Kidney glomerular epithelial cell (primary cell): ENCODE data around the gene RAB37.

Experiments used
- DNase-seq: peaks from one replicate; lab custom pipeline; 2025; lab: John Stamatoyannopoulos, UW

Gene RAB37

DNA sequence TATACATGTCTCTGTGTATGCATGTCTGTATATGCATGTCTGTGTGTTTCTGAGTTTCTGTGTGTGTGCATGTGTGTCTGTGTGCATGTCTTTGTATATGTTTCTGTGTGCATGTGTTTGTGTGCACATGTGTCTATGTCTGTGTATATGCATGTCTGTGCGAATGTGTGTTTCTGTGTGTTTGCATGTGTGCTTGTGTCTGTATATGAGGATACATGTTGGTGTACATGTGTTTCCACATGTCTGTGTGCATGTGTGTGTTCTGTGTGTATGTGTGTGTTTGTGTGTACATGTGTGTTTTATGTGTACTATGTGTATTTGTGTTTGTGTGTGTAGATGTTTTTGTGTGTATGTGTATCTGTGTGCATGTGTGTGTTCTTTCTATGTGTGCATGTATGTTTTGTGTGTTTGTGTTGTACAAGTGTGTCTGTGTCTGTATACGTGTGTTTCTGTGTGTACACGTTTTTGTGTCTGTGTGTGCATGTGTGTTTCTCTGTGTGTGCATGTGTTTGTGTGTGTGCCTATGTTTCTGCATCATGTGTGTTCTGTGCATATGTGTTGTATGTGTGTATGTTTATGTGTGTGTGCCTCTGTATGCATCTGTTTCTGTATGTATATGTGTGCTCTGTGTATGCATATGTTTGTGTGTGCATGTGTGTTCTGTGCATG, 8.9 kb upstream of the RAB37 start:
- no peak for DNase-seq

DNA sequence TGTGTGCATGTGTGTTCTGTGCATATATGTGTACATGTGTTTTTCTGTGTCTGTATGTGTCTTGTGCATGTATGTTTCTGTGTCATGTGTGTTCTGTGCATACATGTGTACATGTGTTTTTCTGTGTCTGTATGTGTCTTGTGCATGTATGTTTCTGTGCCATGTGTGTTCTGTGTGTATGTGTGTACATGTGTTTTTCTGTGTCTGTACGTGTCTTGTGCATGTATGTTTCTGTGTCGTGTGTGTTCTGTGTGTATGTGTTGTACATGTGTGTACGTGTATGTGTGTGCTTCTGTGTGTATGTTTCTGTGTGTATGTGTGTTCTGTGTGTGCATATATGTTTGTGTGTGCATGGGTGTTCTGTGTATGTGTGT, 8.4 kb upstream of the RAB37 start:
- DNase-seq: no peak

DNA sequence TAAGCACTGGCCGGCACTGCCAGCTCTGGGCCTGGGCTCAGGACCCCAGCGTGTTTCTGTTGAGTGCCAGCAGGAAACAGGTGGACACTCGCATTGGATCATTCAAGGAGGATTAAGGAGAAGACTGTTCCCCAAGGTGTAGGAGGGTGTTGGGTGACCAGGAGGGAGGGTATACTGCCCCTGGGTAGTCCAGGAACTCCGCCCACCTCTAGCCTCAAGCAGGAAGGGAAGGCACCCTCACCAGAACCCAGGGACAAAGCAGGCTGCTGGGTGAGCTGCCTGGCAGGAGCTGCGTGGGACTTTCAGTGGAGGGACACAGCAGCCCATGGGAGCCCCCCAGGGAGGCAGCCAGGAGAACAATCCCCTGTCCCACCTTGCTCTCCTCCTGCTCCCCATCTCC, 7.7 kb upstream of the RAB37 start:
- no peak for DNase-seq

DNA sequence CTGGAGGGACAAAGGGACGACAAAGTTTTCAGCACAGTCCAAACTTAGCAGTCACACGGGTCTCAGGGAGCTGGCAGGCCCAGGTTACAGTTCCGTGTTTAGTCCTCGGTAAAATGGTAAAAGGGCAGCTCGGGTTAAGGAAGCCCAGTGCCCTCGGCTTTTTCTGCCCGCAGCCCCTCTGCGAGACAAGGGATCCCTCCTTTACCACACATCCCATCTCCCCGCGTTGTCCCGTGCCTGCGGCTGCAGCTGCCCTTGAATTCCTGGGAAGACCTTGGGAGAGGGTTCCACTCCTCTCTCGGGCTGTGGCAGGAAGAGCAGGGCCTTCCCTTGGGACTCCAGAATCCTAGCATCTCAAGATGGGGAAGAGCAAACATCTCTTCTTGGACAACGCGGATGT, 7.2 kb upstream of the RAB37 start:
- DNase-seq: no peak

DNA sequence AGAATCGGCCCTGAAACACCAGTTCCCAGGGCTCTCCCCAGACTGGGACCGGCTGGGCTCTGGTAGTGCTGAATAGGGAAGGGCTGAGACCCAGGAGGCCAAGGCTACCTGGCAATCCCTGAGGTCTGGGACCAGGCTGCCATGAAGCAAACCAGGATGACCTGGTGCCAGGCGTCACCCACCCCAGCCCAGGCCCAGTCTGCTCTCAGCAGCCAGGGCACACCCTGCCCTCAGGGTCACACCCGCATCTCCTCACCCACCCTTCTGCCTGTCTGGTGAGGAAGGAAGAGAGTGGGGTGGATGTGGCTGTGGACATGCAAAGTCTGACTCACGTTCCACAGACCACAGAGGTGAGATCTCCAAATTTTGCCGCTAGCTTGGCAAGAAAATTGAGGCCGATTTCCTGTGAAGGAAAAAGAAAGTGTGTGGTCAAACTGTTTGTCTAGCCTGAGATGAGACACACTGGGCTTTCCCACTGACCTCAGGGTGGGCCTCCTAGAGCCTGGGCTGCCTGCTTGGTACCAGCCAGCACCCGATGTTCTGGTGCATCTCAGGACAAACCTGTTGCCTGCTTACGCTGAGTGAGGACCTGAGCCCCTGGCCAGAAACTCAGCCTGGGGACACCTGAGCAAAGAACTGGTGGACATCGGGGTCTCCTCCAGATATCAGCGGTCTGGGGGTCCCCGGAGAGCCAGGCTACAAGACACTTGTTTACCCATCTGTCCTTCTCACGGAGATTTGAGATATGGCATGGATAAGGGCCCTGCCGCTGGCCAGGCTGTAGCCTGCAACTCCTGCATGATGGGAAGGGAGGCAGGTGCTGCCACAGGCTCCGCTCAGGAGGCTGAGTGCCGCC, 6.3 kb upstream of the RAB37 start:
- no peak for DNase-seq

DNA sequence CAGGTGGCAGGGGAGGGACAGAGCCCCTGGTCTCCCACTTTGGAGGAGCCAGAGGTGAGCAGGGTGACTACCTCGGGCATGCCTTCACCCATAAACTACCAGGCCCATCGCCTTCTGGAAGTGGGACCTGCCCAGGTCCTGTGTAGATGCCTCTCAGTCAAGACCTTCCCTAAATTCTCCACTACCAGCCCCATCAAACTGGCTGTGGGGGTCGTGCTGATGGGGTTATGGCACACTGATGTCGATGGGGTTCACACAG, 5.8 kb upstream of the RAB37 start:
- DNase-seq: no peak

DNA sequence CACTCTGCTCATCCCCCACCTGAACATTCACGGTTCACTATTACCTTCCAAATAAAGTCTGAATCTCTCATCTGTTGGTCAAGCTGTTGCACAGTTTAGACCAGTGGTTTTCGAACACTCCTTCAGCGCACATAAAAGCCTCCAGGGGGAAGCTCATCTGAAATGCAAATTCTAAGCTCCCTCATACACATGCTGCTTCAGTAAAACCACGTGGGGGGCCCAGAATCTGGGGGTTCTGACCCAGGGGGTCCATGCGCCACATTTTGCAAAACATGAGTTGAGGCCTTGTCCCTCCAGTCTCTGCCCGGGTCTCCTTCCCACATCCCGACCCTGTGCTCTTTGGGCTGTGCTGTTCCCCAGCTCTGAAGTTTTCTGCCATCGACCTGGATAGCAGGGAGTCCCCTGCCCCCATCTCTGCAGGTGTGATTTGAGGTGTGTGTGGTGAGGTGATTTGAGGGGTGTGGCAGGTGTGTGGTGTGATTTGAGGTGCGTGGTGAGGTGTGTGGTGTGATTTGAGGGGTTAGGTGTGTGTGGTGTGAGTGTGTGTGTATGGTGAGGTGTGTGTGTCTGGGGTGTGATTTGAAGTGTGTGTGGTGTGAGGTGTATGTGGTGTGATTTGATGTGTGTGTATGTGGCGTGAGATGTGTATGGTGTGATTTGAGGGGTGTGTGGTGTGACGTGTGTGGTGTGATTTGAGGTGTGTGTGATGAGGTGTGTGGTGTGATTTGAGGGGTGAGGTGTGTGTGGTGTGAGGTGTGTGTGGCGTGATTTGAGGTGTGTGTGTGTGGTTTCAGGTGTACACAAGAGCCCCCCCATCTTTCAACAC, 4.8 kb upstream of the RAB37 start:
- no peak for DNase-seq

DNA sequence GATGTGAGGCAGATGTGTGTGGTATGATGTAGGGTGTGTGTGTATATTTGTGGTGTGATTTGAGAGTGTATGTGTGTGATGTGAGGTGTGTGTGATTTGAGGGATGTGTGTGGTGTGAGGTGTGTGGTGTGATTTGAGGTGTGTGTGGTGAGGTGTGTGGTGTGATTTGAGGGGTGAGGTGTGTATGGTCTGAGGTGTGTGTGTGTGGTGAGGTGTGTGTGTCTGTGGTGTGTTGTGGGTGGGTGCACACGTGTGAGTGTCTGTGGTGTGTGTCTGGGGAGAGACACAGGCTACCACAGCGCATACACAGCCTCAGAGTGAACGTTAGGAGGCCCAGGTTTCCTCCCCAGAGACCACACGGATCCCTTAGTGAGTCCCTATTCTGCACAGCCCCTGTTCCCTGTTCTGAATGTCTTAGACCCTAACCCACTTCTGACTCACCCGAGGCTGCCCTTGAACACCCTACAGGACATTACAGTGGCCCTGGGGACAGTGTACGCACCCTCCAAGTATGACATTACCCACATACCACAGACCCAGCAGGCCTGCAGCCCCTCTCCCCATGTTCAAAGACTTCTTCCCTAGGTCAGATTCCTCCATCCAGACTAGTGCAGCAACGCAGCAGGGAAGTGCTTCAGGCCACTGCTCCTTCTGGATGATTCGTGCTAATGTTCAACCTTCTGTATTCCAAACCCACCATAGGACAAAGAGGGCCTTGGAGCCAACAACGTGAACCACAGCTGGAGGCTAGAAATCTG, 3.5 kb upstream of the RAB37 start:
- DNase-seq: no peak

DNA sequence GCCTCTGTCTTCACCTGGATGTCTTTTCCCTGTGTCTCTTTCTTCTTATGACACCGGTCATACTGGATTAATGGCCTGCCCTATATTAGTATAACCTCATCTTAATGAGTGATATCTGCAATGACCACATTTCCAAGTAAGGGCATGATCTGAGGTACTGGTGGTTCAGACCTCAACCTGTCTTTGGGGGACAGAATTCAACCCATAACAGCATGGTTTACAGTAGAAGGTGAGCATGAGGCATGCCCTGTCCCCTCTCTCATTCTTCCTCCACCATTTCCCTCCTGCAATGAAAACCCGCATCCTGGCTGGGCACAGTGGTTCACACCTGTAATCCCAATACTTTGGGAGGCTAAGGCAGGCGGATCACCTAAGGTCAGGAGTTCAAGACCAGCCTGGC, 2.8 kb upstream of the RAB37 start:
- DNase-seq: no peak

DNA sequence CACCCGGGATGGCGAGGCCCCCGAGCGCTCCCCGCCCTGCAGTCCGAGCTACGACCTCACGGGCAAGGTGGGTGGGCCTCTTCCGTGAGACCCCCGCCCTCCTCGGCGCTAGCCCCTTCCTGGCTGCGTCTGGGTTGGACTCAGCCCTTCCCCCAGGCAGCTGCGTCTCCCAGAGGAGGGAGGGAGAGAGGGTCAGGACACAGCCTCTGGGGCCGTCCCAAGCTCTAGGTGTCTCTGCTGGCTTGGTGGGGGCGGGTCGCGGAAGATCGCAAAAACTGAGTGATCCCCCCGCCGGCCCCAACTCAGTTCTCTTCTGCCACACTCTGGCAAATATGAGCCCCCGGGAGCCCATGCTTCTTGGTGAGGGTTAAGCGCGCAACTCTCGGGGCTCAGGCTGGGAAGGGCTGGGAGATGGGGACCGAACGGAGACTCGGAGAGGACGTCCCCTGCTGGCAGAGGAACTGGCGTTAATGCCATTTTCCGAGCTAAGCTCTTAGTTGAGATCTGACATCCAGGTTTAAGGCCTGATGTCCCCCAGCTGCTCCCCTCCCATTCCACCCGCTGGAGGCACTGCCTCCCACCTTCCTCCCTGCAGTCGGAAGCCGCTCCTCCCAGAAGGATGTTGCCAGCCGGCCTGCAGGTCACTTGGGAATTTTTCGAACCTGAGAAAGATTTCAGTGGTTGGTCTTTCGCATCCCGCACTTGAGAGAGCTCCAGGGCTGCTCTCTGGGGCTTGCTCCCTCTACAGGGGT, 419 bp downstream of the RAB37 start:
- DNase-seq: no peak

DNA sequence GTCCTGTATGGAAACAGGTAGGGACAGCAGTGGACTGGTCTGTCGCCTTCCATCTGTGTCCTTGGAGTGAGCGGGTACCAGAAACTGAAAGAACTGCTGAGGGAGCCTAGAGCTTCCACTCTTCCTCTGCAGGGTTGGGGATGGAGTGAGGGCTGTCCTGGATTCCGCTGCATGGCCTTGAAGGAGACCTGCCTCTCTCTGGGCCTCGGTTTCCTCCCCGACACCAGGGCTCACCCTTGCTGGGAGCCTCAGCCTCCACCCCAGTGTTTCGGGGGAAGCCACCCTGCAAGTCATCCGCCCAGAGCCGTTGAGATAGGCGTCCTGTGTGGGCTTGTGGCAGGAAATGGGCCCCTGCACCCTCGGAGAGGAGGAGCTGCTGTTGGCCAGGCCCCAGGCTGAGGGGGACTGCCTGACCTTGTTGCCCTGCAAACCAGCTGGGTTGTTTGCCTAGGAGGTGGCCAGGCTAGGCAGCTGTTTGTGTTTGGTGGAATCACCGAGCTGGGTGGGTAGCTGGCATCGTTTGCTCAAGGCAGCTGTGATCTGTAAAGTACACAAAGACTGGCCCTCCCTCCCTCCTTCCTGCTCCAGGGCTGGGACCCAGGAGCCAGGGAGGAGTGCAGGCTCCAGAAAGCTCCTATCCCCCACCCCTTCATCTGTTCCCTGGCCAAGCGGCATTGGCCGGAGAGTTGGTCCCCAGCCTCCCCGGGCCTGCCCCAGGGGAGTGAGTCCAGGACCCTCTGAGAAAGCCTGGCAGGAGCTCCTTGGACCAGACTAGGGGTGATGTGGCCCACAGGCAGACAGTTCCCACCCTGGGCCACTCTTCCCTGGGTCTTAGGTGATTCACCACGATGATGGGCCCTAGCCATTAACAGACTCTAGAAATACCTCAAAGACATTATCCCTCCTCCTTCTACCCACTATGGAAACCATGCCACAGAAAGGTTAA, 1.3 kb downstream of the RAB37 start:
- no peak for DNase-seq

DNA sequence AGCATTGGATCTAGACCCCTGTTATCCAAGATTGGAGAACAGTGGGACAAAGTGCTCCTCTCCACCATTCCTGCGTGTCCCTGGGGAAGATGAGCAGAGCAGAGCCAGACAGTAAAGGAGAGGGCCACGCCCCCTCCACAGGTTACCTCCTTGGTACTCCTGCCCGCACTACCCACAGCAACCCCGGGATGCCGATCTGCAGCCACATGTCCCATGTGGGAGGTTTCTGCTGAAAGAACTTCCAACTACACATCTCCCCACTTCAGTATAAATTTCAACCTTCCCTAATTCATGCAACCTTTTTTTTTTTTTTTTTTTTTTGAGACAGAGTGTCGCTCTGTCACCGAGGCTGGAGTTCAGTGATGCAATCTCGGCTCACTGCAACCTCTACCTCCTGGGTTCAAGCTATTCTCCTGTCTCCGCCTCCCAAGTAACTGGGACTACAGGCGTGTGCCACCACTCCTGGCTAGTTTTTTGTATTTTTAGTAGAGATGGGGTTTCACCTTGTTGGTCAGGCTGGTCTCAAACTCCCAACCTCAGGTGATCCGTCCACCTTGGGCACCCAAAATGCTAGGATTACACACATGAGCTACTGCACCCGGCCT, 2.3 kb downstream of the RAB37 start:
- DNase-seq: no peak

DNA sequence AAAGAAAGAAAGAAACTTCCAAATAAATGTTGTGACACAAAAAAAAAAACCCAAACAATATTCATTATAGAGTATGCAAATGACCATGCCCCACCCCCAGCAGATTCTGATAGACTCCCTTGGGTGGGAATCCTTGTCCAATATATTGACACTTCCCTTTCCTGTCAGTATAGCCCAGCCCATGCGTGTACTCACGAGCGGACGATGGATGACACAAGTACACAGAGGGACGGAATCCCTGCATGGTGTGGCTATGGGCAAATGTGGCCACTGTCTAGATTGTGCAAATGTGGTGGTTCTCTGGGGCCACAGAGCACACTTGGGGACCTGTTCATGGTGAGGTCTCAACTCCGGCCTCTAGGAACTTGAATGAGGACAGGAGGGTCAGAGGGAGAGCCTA, 3.1 kb downstream of the RAB37 start:
- DNase-seq: no peak

DNA sequence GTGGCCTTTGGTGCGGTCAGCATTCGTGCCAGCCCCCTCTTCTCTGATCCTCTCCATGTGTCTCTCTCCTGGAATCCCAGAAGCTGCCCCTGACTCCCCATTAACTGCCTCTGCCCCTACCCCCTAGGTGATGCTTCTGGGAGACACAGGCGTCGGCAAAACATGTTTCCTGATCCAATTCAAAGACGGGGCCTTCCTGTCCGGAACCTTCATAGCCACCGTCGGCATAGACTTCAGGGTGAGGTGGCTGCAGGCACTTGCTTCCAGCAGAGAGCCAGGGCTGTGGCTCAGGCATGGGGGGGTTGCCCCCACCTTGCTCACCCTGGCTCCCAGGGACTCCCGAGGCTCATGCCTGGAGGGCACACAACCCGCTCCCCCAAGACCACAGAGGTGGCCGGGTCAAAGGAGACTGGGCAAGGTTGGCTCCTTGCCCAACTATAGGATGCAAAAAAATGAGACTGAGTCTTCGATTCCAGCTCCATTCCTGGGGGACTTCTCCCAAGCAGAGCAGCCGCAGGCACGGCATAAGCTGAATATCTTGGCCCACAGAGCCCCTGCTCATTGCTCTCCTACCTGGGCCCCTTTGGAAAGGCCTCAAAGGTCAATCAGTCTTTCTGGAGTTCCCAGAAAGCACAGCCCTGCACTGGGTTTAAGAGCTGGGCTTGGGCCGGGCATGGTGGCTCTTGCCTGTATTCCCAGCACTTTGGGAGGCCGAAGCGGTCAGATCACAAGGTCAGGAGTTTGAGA, 3.8 kb downstream of the RAB37 start:
- DNase-seq: no peak

DNA sequence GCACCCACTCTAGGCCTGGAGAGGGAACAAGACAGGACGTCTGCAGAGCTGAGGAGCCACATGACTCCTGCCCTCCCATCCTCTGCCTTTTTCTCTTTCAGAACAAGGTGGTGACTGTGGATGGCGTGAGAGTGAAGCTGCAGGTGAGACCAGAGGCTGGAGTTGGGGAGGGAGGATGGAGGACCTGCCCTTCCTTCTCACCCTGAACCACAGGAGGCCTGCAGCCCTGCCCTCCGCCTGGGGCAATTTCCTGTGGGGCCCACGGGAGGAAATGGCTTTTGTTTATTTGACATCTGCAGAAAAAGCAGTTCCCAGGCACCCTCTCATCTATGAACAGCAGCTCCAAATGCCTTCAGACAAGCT, 5.1 kb downstream of the RAB37 start:
- no peak for DNase-seq

DNA sequence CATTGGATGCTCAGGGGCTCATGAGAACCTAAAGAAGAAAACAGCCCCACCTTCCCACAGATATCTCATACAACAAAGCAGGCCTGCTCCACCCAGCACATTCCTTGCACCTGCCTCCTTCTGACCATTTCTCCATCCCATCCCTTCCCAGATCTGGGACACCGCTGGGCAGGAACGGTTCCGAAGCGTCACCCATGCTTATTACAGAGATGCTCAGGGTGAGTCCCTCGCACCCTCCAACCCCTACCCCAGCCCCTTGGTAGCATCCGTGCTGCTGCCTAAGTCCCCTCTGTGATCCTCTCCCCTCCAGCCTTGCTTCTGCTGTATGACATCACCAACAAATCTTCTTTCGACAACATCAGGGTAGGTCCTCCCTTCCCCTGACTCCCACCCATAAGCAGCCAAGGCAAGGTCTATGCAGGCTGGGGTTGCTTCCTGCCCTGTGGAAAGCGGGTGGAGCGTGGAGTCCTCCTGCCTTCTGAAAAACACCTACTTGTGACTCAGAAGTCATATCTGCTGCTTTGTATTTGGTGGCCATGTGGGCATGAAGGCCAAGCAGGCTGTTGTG, 6.0 kb downstream of the RAB37 start:
- no peak for DNase-seq

DNA sequence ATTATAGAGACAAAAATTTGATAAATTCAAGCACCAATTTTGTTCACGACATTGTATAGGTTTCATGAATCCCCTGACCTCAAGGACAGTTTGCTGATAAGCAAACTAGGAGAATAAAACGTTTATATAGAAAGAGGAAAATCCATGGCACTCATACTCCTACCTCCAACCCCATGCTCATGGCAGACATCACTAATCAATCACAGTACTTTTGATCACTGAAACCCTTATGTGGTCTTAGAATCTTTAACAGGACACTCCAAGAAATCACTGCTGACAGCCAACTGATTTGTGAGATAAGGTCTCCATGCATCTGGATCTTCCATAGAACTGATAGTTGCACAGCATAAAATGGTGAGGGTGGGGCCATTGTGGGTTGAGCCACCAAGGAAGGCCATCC, 6.7 kb downstream of the RAB37 start:
- DNase-seq: no peak

DNA sequence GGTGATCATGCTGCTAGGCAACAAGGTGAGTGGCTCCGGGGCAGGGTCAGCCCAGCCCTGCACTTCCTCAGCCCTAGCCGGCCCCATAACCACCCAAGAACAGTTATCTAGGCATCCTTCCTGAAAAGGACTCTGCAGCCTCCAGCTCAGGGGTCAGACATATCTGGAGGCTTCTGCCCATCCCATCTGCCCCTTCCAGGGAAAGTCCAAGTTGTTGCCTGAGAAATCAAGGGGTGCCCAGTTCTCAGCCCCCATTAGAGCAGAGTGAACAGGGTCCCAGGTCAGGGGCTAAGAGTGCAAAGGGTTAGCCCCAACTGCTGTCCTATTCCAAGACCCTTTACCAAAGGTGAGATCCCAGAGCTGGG, 7.3 kb downstream of the RAB37 start:
- DNase-seq: no peak
